GM10248 (cell line): Measurements from ENCODE around the gene DIP2C.

Source experiments
- CTCF ChIA-PET: fragments of 300-600 bp; sonication (Branson Sonifier 250); formaldehyde crosslinking; extraction: SDS; loops from one replicate; lab custom pipeline; 2021; ENCODE audit warnings: antibody characterized with exemption; lab: Yijun Ruan, JAX
- POLR2A ChIA-PET: fragments of 350-650 bp; sonication (Branson Sonifier 250); formaldehyde crosslinking; extraction: SDS; loops from one replicate; lab custom pipeline; 2020; ENCODE audit warnings: antibody characterized with exemption; lab: Yijun Ruan, JAX
- DNase-seq: peaks from one replicate; pipeline ENCODE4 v3.0.0; 2012; ENCODE audit errors: extremely low spot score
- TF ChIP-seq, protein P1 (sequence below): IDR thresholded peaks from 2 replicates; pipeline ENCODE4 v1.5.1; 2012; ENCODE audit warnings: mild to moderate bottlenecking, low read depth; ENCODE audit errors: extremely low read depth, missing control alignments, control extremely low read depth

The DIP2C gene

DNA sequence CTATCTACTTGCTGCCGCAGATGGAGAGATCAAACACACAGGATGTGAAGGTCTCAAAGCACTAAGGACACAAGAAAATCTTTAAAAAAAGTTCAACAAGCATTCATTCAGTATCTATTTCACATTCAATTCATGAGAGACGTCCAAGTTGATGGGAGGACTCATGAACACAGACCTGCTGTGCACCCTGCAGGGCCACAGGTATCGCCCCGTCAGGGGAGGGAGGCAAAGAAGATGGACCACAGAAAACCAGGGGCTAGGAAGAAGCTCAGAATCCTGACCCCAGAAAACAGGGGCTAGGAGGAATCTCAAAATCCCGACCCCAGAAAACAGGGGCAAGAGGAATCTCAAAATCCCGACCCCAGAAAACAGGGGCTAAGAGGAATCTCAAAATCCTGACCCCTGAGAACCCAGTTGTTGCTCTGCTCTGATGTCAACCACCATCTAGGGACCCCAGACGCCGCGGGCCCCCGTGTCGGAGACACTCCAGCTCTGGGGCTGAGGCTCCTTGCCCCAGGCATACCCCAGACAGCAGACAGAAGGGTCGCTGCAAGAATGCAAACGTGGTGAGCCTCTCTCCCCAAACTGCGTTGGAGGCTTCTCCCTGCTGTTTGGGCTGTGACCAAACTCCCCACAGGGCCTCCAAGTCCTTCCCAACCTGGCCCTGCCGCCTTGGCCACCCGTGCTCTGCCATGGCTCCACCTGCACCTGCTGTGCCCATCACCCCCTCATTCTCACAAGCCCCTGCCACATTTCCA lies 197.6 kb downstream of the DIP2C start:
- DNase-seq: no peak
- POLR2A ChIA-PET: no interaction called here
- TF ChIP-seq, protein P1, sequence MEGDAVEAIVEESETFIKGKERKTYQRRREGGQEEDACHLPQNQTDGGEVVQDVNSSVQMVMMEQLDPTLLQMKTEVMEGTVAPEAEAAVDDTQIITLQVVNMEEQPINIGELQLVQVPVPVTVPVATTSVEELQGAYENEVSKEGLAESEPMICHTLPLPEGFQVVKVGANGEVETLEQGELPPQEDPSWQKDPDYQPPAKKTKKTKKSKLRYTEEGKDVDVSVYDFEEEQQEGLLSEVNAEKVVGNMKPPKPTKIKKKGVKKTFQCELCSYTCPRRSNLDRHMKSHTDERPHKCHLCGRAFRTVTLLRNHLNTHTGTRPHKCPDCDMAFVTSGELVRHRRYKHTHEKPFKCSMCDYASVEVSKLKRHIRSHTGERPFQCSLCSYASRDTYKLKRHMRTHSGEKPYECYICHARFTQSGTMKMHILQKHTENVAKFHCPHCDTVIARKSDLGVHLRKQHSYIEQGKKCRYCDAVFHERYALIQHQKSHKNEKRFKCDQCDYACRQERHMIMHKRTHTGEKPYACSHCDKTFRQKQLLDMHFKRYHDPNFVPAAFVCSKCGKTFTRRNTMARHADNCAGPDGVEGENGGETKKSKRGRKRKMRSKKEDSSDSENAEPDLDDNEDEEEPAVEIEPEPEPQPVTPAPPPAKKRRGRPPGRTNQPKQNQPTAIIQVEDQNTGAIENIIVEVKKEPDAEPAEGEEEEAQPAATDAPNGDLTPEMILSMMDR: no peak
- CTCF ChIA-PET: no interaction called here

DNA sequence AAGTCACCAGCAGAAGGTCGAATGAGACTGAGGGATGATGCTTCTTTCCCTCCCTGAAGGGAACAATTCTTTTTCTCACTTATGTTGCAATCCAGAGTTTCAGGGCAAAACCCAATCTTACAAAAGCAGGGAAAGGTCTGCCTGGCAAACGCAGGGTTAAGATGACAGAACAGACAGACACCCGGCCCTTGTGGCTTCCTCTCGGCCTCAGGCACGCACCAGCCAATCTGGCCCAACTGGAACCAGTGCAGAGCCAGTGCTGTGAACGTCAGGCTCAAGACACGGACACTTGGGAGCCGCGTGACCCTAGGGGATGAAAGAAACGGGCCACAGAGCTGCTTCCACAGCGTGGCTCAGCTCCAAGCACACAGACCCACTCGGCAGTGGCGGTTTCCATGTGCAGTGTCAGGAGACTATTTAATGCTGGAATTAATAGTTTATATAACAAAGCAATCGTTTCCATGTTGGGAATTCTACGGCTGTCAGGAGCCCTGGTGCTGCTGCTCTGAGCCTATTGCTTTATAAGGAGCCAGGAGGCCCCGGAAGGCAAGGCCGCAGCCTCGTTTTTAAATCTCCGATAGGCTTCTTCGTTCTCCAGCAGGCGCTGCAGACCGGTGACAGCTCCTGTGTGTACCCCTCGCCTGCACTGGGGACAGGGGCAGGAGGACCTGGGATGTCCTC lies 198.4 kb downstream of the DIP2C start:
- POLR2A ChIA-PET: no interaction called here
- TF ChIP-seq, protein P1: no peak
- CTCF ChIA-PET: no interaction called here
- DNase-seq: no peak

GRCh38 chr10:490256-490655 lies 199.2 kb downstream of the DIP2C start:
- CTCF ChIA-PET: no interaction called here
- TF ChIP-seq, protein P1: no peak
- DNase-seq: no peak
- POLR2A ChIA-PET: no interaction called here

DNA sequence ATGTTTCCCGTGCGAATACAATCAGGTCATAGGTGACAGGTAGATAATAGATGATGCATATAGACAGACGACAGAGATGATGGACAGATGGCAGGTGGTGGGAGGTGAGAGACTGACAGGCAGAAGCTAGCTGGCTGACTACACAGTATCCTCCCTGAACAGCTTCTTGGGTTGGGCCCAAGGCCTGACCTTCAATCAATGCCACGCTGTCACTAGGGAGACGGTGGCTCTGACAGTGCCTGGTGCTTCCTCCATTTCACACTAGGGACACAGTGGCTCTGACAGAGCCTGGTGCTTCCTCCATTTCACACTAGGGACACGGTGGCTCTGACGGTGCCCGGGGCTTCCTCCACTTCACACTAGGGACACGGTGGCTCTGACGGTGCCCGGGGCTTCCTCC lies 200.1 kb downstream of the DIP2C start:
- no peak for DNase-seq
- ChIA-PET CTCF (no interaction called here), POLR2A (no interaction called here)
- TF ChIP-seq, protein P1: no peak

DNA sequence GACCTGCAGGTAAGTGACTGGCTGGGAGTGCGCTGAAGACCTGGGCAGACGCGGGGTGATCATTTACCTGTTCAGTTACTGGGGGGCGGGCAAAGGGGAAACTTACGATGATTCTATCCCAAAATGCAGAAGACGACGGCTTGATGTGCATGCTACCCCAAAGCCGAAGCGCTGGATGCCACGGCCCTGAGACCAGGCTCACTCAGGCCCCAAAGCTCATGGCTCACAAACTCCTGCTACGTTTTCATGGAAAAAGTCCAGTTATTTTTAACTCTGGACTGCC lies 200.6 kb downstream of the DIP2C start:
- ChIA-PET POLR2A (no interaction called here), CTCF (no interaction called here)
- no peak for DNase-seq
- TF ChIP-seq, protein P1: no peak

DNA sequence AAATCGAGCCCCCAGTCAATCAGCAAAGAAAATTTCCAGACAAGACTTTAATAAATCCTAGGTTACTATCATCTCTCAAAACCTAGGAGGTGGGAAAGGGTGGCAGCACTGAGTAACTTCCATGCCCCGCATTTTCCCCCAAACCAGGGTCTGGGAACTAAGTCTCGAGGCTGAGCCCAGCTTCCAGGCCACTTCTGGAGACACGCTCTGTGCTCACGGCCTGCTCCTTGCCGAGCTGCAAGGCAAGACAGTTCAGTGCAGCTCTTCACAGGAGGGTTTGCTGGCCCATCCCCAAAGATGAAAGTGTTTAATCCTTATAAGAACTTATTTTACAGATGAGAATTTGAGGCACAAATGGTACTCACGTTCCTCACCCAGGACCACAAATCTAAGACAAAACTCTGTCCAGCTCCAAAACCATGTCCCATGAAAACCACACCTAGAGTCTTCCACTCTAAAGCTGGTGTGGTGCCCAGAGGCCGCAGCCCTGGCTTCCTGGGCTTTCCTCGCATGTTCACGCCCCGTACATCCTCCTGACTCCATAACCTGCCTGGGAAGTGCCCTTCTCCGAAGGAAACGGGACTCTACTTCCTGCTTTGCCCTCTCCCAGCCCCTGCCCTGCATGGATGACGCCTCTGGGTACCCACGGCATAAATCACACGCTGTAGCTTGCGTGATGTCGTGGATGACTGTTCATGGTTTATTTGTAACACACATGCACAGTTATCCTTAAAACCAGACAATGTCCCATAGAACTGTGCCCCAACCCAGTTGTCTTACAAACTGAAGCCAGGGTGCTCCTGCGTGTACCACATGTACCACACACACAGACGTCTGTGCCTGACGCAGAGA lies 201.2 kb downstream of the DIP2C start:
- DNase-seq: no peak
- ChIA-PET POLR2A (no interaction called here), CTCF (no interaction called here)
- TF ChIP-seq, protein P1: no peak
